Cortex of kidney (tissue), 1 donor: ENCODE results near the gene CDX1.
"Not testable (repeated sequence)": the region's sequence is repeated elsewhere in the genome, so short reads cannot be mapped to it uniquely, and the experiment has no call there.

Source experiments
- DNase-seq: peaks from one replicate; lab custom pipeline; 2025; lab: John Stamatoyannopoulos, UW

Gene CDX1

DNA sequence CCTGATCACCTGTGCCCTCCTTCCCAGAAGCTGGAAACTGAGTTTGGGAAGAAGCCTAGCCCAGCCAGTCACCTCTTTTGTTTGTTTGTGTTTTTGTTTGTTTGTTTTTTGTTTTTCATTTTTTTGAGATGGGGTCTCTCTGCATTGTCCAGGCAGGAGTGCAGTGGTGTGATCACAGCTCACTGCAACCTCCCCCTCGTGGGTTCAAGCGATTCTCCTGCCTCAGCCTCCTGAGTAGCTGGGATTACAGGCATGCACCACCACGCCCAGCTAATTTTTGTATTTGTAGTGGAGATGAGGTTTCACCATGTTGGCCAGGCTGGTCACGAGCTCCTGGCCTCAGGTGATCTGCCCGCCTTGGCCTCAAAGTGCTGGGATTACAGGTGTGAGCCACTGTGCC, 67.1 kb downstream of the CDX1 start:
- DNase-seq: not testable (repeated sequence)
